Measurements from ENCODE around the gene NDUFAF5.

NDUFAF5 gene

DNA sequence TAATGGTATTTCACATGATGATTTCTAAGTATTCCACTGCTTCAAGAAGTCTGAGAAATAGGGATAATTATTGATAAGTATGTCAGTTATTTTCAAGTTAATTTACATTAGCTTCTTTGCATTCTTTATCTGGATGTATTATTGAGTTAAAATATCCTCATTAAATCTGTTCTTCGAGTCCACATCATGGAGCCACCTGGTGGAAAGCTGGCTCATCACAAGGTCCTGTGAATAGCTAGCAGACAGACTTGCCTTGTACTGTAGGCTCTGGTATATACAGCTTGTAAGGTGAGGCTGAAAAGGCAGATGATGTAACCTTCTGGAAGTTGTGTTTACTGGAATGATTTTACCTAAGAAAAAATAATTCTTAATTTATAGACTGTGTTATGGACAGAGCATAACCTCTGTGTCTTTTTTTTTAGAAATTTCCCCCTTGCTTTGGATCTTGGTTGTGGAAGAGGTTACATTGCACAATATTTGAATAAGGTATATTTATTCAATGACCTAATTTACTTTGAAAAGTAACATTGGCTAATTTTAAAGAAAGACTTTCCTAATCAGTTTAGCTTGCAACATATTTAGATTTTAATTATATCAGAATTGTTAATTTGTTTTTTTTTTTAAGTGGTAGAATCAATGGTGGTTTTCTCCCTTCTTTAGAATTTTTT, 3.5 kb downstream of the NDUFAF5 start:
- peak; percentile 66 for DNase-seq (ENCODE audit: low spot score)
- TF ChIP-seq, protein P1, sequence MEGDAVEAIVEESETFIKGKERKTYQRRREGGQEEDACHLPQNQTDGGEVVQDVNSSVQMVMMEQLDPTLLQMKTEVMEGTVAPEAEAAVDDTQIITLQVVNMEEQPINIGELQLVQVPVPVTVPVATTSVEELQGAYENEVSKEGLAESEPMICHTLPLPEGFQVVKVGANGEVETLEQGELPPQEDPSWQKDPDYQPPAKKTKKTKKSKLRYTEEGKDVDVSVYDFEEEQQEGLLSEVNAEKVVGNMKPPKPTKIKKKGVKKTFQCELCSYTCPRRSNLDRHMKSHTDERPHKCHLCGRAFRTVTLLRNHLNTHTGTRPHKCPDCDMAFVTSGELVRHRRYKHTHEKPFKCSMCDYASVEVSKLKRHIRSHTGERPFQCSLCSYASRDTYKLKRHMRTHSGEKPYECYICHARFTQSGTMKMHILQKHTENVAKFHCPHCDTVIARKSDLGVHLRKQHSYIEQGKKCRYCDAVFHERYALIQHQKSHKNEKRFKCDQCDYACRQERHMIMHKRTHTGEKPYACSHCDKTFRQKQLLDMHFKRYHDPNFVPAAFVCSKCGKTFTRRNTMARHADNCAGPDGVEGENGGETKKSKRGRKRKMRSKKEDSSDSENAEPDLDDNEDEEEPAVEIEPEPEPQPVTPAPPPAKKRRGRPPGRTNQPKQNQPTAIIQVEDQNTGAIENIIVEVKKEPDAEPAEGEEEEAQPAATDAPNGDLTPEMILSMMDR (IDR thresholded peaks at IDR 0.05; ENCODE audit: extremely low read depth, insufficient read depth, missing control alignments) = peak; percentile 60
- in situ Hi-C loops (cut with MboI; ENCODE audit: low pct_unique_long_range_greater_than_20kb, low sequenced_read_pairs, unreplicated experiment) = no loop called here

DNA sequence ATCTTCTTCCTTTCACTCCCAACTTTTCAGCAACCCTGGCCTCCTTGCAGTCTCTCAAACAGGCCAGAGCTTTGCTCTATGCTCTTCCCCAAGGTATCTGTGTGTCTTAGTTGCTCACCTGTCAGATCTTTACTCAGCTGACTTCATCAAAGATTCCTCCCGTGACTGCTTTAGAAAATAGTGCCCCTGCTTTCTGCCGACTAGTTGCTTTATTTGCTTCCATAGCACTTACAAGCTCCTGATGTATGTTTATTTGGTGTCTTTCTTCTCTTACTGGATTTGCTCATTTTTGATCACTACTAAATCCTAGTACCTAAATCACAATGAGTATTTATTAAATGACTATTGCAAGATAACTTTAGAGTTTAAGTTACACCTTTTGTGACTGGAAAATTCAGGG, 5.9 kb downstream of the NDUFAF5 start:
- DNase-seq (ENCODE audit: low spot score) = no peak
- in situ Hi-C loops (cut with MboI; ENCODE audit: low pct_unique_long_range_greater_than_20kb, low sequenced_read_pairs, unreplicated experiment) = no loop called here
- TF ChIP-seq, protein P1 (IDR thresholded peaks at IDR 0.05; ENCODE audit: extremely low read depth, insufficient read depth, missing control alignments) = no peak

DNA sequence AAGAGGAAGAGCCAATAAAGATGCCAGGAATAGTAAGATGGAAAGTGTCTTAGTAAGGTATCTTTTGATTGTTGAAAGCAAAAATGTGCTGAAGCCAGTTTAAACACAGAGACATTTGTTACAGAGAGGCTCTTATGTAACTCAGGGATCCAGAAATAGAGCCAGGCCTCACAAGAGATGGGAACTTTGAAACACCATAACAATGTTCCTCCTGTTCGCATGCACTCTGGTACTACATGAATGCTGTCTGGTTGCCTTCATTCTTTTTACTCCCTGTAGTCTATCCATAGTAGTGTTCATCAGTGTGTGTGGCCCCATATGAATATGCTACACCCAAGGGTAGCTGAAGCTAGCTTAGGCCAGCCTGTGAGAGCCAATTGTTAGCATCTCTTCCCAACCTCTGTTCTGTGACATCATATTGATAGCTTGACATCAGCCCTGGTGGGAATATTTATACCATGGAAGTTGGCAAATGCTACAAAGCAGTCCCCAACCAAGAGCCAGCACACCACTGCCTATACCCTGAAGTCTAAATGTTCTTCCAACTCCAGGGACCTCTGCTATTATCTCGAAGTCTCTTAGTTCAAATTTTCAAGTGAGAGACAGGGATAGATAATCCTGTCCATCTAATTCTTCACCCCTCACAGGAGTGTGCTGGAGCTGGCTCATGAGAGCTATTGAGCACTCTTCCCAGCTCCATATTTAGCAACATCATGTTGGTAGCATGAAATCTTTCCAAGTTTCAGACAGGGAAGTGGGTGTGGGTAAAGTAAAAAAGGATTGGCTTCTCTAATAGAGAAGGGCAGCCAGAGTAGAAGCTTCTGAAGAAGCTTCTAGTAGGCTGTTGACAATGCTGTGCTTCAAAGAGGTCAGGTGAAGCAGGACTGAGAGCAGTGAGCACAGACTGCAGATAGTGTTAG, 7.0 kb downstream of the NDUFAF5 start:
- TF ChIP-seq, protein P1 (IDR thresholded peaks at IDR 0.05; ENCODE audit: extremely low read depth, insufficient read depth, missing control alignments) = no peak
- DNase-seq (ENCODE audit: low spot score) = no peak
- in situ Hi-C loops (cut with MboI; ENCODE audit: low pct_unique_long_range_greater_than_20kb, low sequenced_read_pairs, unreplicated experiment) = no loop called here

DNA sequence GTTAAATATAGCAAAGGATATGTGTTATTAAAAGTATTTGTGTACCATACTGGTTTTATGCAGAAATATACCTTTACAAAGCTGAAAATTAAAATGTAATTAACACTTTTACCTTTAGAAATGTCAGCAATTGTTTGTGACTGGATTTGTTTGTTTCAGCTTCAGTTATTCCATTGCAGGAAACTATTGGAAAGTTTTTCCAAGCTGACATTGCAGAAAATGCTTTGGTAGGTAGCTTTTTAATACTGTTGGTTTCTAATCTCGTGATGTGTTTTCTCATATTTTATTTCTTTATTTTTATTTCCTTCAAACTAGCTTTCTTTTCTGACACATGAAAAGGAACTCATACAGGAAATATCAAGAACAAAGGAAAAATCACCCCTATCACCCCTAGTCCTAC, 8.2 kb downstream of the NDUFAF5 start:
- TF ChIP-seq, protein P1 (IDR thresholded peaks at IDR 0.05; ENCODE audit: extremely low read depth, insufficient read depth, missing control alignments) = no peak
- in situ Hi-C loops (cut with MboI; ENCODE audit: low pct_unique_long_range_greater_than_20kb, low sequenced_read_pairs, unreplicated experiment) = no loop called here
- no peak for DNase-seq (ENCODE audit: low spot score)

DNA sequence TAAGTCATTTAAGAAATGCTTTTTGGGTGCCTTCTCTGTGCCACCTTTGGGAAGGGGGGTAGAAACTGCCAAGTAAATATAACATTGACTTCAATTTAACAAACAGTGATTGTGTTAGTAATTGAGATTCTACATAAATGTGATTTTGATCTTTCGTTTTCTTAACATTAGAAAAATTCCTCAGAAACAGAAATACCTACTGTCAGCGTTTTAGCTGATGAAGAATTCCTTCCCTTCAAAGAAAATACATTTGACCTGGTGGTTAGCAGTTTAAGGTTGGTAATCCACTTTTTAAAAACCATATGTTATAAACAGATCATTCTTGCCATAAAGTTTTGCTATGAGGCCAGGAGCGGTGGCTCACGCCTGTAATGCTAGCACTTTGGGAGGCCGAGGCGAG, 9.8 kb downstream of the NDUFAF5 start:
- in situ Hi-C loops (cut with MboI; ENCODE audit: low pct_unique_long_range_greater_than_20kb, low sequenced_read_pairs, unreplicated experiment) = no loop called here

DNA sequence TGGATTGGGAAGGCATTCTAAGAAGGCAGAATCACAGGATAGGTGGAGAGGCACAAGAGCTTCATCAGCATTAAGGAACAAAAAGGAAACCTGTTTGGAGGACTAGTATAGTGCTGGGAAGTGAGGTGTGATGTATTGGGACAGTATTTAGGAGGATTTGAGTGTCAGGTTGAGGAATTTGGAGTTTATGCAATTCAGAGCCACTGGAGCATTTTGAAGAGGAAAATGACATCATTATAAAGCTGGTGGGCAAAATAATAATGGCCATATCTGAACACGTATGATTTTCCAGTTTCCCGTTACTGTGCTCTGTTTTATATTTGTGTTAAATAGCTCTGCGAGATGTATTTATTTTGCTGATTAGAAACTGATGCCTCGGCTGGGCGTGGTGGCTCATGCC, 14.2 kb downstream of the NDUFAF5 start:
- DNase-seq (ENCODE audit: low spot score) = no peak
- in situ Hi-C loops (cut with MboI; ENCODE audit: low pct_unique_long_range_greater_than_20kb, low sequenced_read_pairs, unreplicated experiment) = no loop called here
- TF ChIP-seq, protein P1 (IDR thresholded peaks at IDR 0.05; ENCODE audit: extremely low read depth, insufficient read depth, missing control alignments) = no peak

More for the DNA sequence above, 9.8 kb downstream of the NDUFAF5 start:
- TF ChIP-seq, protein P1 (IDR thresholded peaks at IDR 0.05; ENCODE audit: extremely low read depth, insufficient read depth, missing control alignments) = no peak
- no peak for DNase-seq (ENCODE audit: low spot score)
